Measurements from ENCODE around the gene PASK.

PASK gene

DNA sequence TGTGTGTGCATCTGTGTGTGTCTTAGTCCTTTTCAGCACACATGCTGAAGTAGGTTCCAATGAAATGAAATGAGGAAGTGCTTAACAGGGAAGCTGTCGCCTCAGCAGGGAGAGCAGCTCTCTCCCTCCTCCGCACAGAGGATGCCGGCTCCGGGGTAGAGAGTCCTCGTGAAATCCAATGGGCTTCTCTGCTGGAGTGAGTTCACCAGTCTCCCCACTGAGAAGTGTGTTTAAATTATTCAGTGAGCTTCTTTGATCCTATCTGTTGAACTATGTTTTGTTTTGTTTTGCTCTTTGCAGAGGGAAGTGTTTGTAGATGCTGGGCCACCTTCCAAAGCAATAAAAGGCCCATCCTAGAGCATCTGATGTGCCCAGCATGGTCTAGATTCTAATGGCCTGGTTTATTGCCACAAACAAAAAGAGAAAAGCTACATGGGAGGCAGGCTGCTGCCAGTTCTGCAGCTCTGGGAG is 7.7 kb upstream of the PASK start:
- H3K27ac ChIP-seq: no peak overlapping the region

DNA sequence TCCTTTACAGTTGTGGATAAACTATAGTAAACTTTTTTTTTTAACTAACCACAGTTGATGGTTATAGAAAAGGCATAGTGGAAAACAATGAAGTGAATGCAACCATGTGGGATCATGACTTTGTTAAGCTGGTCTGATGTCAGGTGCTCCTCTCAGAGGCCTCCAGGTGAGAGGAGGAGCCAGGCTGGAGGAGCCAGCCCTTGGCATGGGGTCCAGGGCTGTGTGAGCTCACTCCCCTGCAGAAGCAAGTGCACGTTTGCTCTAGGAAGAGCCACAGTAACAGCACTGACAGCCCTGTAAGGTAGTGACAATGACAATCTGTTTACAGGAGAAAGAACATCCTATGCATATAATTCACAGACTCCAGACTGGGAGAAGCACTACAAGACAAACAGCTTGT is 6.7 kb upstream of the PASK start:
- no peak overlapping the region for H3K9ac ChIP-seq (ENCODE audit: insufficient read length)
- no peak overlapping the region for H3K27ac ChIP-seq
- no peak for DNase-seq (ENCODE audit: low read depth, low spot score)
- no peaks in the 10 kb centered on the region for H3K9me3 ChIP-seq (ENCODE audit: low read depth, low read length)
- H3K36me3 ChIP-seq (ENCODE audit: insufficient read depth, low read length): peaks cover 10% of the 10 kb centered on the region; the same call in 1 of the 2 replicates
- TF ChIP-seq FOXP2 (optimal IDR thresholded peaks at IDR 0.05; ENCODE audit: control extremely low read depth, extremely low read length, insufficient read depth) (no peak), EZH2 (IDR thresholded peaks at IDR 0.05) (no peak), POLR2AphosphoS5 (IDR thresholded peaks at IDR 0.05; ENCODE audit: borderline replicate concordance, low read depth, low read length) (no peak)
- no peak overlapping the region for H3K4me3 ChIP-seq

More for the DNA sequence above, 7.7 kb upstream of the PASK start:
- H3K9me3 ChIP-seq (ENCODE audit: low read depth, low read length): no peaks in the 10 kb centered on the region
- H3K4me3 ChIP-seq: no peak overlapping the region
- no peak overlapping the region for H3K9ac ChIP-seq (ENCODE audit: insufficient read length)
- DNase-seq (ENCODE audit: low read depth, low spot score): no peak
- H3K36me3 ChIP-seq (ENCODE audit: insufficient read depth, low read length): peaks cover 10% of the 10 kb centered on the region; the same call in 1 of the 2 replicates
- no peak for TF ChIP-seq POLR2AphosphoS5 (IDR thresholded peaks at IDR 0.05; ENCODE audit: borderline replicate concordance, low read depth, low read length)
- TF ChIP-seq EZH2 (IDR thresholded peaks at IDR 0.05): no peak
- TF ChIP-seq FOXP2 (optimal IDR thresholded peaks at IDR 0.05; ENCODE audit: control extremely low read depth, extremely low read length, insufficient read depth): no peak

DNA sequence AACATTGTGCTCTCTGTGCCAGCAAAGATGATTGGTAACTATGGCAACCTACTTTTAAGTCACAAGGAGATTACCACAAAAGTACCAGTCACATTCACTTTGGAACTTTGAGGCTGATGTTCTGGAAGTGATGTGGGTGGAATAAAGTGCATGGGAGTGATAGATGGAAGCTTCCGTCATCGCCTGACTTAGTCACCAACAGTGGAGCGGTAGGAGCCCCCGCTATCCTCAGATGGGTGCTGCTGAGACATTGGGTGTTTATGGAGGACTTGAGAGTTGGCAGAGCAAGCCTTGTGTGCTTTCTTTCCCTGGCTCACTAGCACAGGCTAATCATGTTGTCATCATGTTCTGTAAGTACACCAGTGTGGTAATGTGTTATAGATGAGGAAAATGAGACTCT is 5.6 kb upstream of the PASK start:
- Histone ChIP-seq H3K36me3 (ENCODE audit: insufficient read depth, low read length) (peaks cover 6% of the 10 kb centered on the region; the same call in 1 of the 2 replicates), H3K4me3 (no peak overlapping the region), H3K9me3 (ENCODE audit: low read depth, low read length) (no peaks in the 10 kb centered on the region), H3K9ac (ENCODE audit: insufficient read length) (no peak overlapping the region), H3K27ac (no peak overlapping the region)
- no peak for TF ChIP-seq EZH2 (IDR thresholded peaks at IDR 0.05)
- no peak for TF ChIP-seq POLR2AphosphoS5 (IDR thresholded peaks at IDR 0.05; ENCODE audit: borderline replicate concordance, low read depth, low read length)
- TF ChIP-seq FOXP2 (optimal IDR thresholded peaks at IDR 0.05; ENCODE audit: control extremely low read depth, extremely low read length, insufficient read depth): no peak
- no peak for DNase-seq (ENCODE audit: low read depth, low spot score)

DNA sequence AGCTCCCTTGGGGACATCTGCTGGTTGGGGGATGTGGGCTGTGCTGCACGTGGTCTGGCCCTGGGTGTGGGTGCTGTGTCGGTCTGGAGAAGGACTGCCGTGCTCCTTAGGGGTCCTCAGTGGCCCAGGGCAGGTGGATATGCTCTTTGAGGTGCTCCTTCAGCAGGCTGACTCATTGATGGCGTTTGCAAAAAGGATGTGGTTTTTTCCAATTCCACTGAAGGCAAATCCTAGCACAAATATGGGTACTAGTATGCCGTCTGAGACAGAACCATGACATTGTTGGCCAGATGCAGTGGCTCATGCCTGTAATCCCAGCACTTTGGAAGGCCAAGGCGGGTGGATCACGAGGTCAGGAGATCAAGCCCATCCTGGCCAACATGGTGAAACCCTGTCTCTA is 4.3 kb upstream of the PASK start:
- peaks cover 5% of the 10 kb centered on the region; the same call in 1 of the 2 replicates for H3K36me3 ChIP-seq (ENCODE audit: insufficient read depth, low read length)
- TF ChIP-seq FOXP2 (optimal IDR thresholded peaks at IDR 0.05; ENCODE audit: control extremely low read depth, extremely low read length, insufficient read depth) (no peak), POLR2AphosphoS5 (IDR thresholded peaks at IDR 0.05; ENCODE audit: borderline replicate concordance, low read depth, low read length) (no peak), EZH2 (IDR thresholded peaks at IDR 0.05) (no peak)
- H3K9me3 ChIP-seq (ENCODE audit: low read depth, low read length): no peaks in the 10 kb centered on the region
- no peak overlapping the region for H3K27ac ChIP-seq
- no peak for DNase-seq (ENCODE audit: low read depth, low spot score)
- H3K9ac ChIP-seq (ENCODE audit: insufficient read length): no peak overlapping the region
- H3K4me3 ChIP-seq: no peak overlapping the region

DNA sequence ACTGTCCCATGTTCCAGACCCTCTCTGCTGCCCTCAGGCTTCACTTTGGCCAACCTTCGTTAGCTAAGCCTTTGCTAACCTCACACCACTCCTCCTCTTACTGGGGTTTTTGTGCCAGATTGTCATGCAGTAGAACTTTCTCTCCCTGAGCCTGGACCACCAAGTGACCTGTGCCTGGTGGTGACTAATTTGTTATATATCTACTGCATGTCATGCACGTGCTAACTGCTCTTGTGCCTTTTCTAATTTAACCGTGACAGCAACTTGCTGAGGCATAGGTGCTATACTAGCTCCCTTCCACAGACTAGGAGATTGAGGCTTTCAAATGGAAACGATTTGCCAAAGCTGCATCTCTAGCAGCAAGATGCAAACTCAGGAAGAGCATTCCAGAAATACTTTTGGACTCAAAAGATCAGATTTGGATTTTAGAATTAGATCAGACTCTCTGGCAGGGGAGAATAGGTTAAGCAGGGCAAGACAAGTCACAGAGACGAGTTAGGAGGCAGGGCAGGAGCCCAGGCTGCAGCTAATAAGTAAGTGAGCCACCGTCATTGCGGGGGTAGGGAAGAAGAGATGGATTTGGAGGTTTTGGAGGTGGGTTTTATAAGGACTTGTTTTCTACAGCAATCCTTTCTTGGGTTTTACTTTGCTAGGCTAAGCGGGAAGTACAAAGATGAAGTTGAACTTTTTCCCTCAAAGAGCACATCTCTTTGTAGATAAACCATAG is 2.8 kb upstream of the PASK start:
- H3K9ac ChIP-seq (ENCODE audit: insufficient read length): no peak overlapping the region
- H3K9me3 ChIP-seq (ENCODE audit: low read depth, low read length): no peaks in the 10 kb centered on the region
- no peak for TF ChIP-seq POLR2AphosphoS5 (IDR thresholded peaks at IDR 0.05; ENCODE audit: borderline replicate concordance, low read depth, low read length)
- H3K27ac ChIP-seq: no peak overlapping the region
- no peak for DNase-seq (ENCODE audit: low read depth, low spot score)
- no peak overlapping the region for H3K4me3 ChIP-seq
- no peaks in the 10 kb centered on the region for H3K36me3 ChIP-seq (ENCODE audit: insufficient read depth, low read length)

DNA sequence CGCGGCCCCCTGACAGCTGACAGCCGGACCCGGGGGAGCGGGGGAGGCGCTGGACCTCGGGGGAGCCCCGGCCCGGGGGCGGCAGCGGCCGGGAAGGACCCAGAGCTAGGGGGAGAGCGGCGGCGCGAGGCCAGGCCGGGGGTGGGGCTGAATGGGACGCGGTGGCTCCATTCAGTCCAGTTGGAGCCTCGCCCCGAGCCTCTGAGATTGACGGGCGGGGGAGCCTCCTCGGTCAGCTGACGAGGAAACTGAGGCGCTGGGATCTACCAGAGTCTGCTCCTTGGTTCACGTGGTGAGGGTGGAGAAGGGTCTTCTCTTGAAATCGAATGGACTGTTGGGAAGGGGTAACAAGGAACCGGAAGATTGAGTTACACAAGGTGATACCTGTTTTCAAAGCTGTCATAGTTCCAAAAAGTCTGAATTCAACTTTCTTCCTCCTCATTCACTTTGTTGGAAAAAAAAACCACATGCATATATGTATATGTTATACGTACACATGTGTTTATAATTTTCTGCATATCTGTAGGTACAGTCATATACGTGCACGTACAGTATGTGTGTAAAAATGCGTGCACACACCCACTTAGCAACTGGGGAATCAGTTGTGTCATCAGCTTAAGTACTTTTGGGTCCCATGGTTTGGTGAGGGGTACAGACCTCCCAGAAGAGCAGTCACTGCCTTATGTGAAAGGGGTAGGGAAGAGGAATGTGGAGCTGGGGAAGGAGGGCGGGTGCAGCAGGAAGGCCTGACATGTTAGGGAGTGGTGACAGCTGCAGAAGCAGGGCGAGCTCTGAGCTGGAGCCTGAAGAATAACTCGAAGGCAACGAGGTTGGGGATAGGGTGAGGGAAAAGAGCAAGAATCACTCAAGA is 1.6 kb upstream of the PASK start:
- Histone ChIP-seq H3K4me3 (peak overlapping the region; percentile 92), H3K27ac (no peak overlapping the region), H3K9ac (ENCODE audit: insufficient read length) (peak overlapping the region; percentile 77), H3K36me3 (ENCODE audit: insufficient read depth, low read length) (no peaks in the 10 kb centered on the region), H3K9me3 (ENCODE audit: low read depth, low read length) (no peaks in the 10 kb centered on the region)
- DNase-seq (ENCODE audit: low read depth, low spot score): no peak
- no peak for TF ChIP-seq EZH2 (IDR thresholded peaks at IDR 0.05)
- TF ChIP-seq POLR2AphosphoS5 (IDR thresholded peaks at IDR 0.05; ENCODE audit: borderline replicate concordance, low read depth, low read length): no peak
- no peak for TF ChIP-seq FOXP2 (optimal IDR thresholded peaks at IDR 0.05; ENCODE audit: control extremely low read depth, extremely low read length, insufficient read depth)

DNA sequence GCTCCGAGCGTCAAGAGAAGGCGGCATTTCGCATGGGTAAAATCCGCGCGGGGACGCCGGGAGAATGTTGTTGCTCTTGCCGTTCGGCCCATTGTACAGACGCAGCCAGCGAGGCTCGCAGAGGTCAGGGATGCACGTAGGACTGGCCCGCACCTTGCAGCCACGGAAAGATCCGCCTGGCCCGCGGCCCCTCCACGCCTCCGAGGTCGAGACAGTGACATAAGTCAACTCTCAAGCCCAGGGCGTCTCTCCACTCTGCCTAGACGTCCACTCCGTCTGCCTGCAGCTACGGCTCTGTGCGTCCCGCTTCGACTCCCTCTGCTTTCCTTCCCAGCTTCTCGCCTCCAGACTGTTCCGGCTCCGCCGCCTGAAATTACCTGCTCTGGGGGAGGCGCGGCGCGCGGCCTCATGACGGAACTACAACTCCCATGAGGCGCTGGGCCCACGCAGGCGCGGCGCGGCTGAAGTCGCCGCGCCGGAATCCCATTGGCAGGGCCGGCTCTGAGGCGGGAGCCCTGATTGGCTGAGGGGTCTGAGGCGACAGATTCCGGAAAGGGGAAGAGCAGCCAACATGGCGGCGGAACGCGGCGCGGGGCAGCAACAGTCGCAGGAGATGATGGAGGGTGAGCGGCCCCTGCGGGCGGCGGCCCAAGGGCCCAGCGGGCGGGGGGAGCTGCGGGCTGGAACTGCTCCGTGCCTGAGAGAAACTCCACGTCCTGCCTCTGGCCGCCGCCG is 820 bp upstream of the PASK start, which contains the start of gene PPP1R7:
Gene PPP1R7 (plus strand): TSS at position 543 of the 735 bp plus-strand sequence. CDS start 29 bp downstream, at position 572.
- TF ChIP-seq FOXP2 (optimal IDR thresholded peaks at IDR 0.05; ENCODE audit: control extremely low read depth, extremely low read length, insufficient read depth): no peak
- TF ChIP-seq EZH2 (IDR thresholded peaks at IDR 0.05): no peak
- TF ChIP-seq POLR2AphosphoS5 (IDR thresholded peaks at IDR 0.05; ENCODE audit: borderline replicate concordance, low read depth, low read length): peak; percentile 82; the same call in 1 of the 2 replicates
- H3K36me3 ChIP-seq (ENCODE audit: insufficient read depth, low read length): no peaks in the 10 kb centered on the region
- peak; percentile 74 for DNase-seq (ENCODE audit: low read depth, low spot score)
- no peak within 1 kb of the TSS for H3K27ac ChIP-seq
- no peaks in the 10 kb centered on the region for H3K9me3 ChIP-seq (ENCODE audit: low read depth, low read length)
- peak within 1 kb of the TSS; percentile 92 for H3K4me3 ChIP-seq
- peak within 1 kb of the TSS; percentile 82 for H3K9ac ChIP-seq (ENCODE audit: insufficient read length)

DNA sequence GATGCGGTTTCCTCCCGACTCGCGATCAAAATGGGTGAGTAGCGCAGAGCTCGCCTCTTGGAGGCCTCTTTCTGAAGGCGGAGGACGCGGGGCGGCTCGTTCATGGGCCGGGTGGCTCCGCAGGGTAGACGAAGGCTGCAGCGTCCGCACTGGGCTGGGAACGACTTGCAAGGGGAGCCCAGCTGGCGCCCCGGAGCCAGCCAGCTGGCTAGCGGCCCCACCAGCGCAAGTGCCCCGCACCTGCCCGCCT is 328 bp upstream of the PASK start:
- Histone ChIP-seq H3K9ac (ENCODE audit: insufficient read length) (peak overlapping the region; percentile 45), H3K36me3 (ENCODE audit: insufficient read depth, low read length) (peaks cover under 1% of the 10 kb centered on the region; the same call in 1 of the 2 replicates), H3K27ac (no peak overlapping the region), H3K4me3 (peak overlapping the region; percentile 92), H3K9me3 (ENCODE audit: low read depth, low read length) (no peaks in the 10 kb centered on the region)
- TF ChIP-seq FOXP2 (optimal IDR thresholded peaks at IDR 0.05; ENCODE audit: control extremely low read depth, extremely low read length, insufficient read depth): no peak
- no peak for TF ChIP-seq EZH2 (IDR thresholded peaks at IDR 0.05)
- no peak for TF ChIP-seq POLR2AphosphoS5 (IDR thresholded peaks at IDR 0.05; ENCODE audit: borderline replicate concordance, low read depth, low read length)
- DNase-seq (ENCODE audit: low read depth, low spot score): no peak
